Ovary (tissue), 9 donors: ENCODE data around the gene NFKBIE. TPM values are rescaled to one million over a fixed set of nuclear protein-coding genes. Genes with fewer than 3 reads are reported as not detected.

Source experiments
- DNase-seq, 5 donors: peaks; one replicate each; pipeline ENCODE4 v3.0.0-alpha.2; 2019 to 2020
- H3K27ac ChIP-seq, 2 donors: fragments of 200-600 bp; one replicate each; pipeline versions ENCODE4 v1.5.1 to v1.8.0; 2019 to 2022
- H3K27me3 ChIP-seq: fragments of 200-600 bp; one replicate; pipeline ENCODE4 v1.8.0; 2022
- H3K36me3 ChIP-seq: fragments of 200-600 bp; sonication (generic); one replicate; pipeline ENCODE4 v1.5.1; 2019
- H3K4me1 ChIP-seq: one replicate; pipeline ENCODE4 v1.8.1; 2013; ENCODE audit warnings: mild to moderate bottlenecking, moderate library complexity; ENCODE audit not compliant: insufficient read depth
- H3K4me3 ChIP-seq: fragments of 200-600 bp; sonication (generic); one replicate; pipeline ENCODE4 v1.5.1; 2017
- H3K9me3 ChIP-seq, 2 donors: fragments of 200-600 bp in 1 of 2; sonication (generic) in 1 of 2; one replicate each; pipeline versions ENCODE4 v1.5.1 to v1.8.1; 2013 to 2019; ENCODE audit warnings: mild to moderate bottlenecking in 1 of 2, moderate library complexity in 1 of 2
- EP300 ChIP-seq: sonication (generic); formaldehyde crosslinking; IDR thresholded peaks from one replicate; pipeline ENCODE4 v1.6.1; 2017; ENCODE audit warnings: antibody characterized with exemption
- POLR2A ChIP-seq: fragments of 450-650 bp; IDR thresholded peaks from one replicate; pipeline ENCODE4 v1.6.1; 2017; ENCODE audit warnings: antibody characterized with exemption, mild to moderate bottlenecking, moderate library complexity
- WGBS, 3 donors: extraction: QIAGEN DNeasy Blood & Tissue Kit in 1 of 3; methylation state at CpG; one replicate each; pipeline versions ENCODE4 v1.1.5 to v1.1.7; 2013 to 2017; 5-methylcytosine and 5-hydroxymethylcytosine counted together
- intact Hi-C, 4 donors: fragments of 100-400 bp; cut with DNase I; formaldehyde crosslinking; loops; one replicate each; pipeline versions ENCODE4 v1.11.0 to v1.15.1; 2022 to 2023
- polyA plus RNA-seq, 2 donors: library from polyadenylated mRNA; stranded (reverse); fragments of 200-250 nt in 1 of 2; fragments of 350-450 nt in 1 of 2; fragmentation: Illumina TruSeq in 1 of 2; extraction: RNeasy Lipid Tissue Mini Kit (QIAGEN cat#74804) in 1 of 2; gene quantifications; one replicate each; pipeline ENCODE4 v1.2.3, GENCODE V29; 2013 to 2014
- total RNA-seq, 7 donors: library from RNA; depleted of rRNA in 2 of 7; stranded (reverse); fragments of >200 nt in 2 of 7; fragmentation: NEBNext Ultra II Directional in 3 of 7; extraction: Animal tissue kit (Norgen Biotek cat#: 25700) in 3 of 7; gene quantifications; one replicate each; pipeline versions ENCODE4 v1.1.0 to v1.2.4, GENCODE V29; 2016 to 2023
- TF ChIP-seq, protein P1 (sequence below), 3 donors: fragments of 450-650 bp in 2 of 3; fragments of 200-600 bp in 1 of 3; IDR thresholded peaks; one replicate each; pipeline versions ENCODE4 v1.5.1 to v1.8.0; 2016 to 2022; ENCODE audit warnings: antibody characterized with exemption in 3 of 3, mild to moderate bottlenecking in 1 of 3
- donor health status: DM: no; HTN: no; CAD: no; lungs with moderate emphysema.
- donor health status: DM: no; HTN: no; CAD: no.
- donor health status: Bipolar disorder and iron deficiency.
- donor health status: DM: yes; HTN: yes; CAD: no.
- donor health status: DM: no; HTN: no; CAD: no.
- donor health status: DM: yes; HTN: yes; CAD: no.

The NFKBIE gene
- total and polyA plus RNA-seq, 9 donors, result 2.7 to 93.6 (median 4.9) TPM

DNA sequence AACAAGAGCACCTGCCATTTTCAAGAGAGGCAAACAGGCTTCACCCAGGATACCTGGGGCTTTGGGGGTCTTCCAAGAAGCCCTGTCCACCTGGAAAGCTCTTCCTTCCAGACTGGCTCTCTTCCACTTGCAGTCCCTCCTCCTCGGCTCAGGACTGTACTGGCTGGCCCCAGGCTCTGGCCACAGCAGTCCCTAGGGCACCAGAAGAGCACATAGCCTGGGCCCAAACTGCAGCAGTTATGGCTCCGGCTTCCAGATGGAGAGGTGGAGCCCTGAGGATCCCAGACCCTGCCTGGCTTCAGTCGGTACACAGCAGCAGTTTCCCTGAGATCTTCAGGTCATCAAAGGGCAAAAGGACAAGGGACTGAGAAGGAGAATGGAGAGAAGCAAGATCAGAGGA, 6.4 kb downstream of the NFKBIE start:
- H3K9me3 ChIP-seq, result no peaks in the 10 kb centered on the region
- no peaks in the 10 kb centered on the region for H3K36me3 ChIP-seq
- peak in 1 of 5 donors; percentile 31 for DNase-seq
- peaks cover 6% of the 10 kb centered on the region for H3K4me1 ChIP-seq
- no peak for TF ChIP-seq EP300
- TF ChIP-seq, protein P1, sequence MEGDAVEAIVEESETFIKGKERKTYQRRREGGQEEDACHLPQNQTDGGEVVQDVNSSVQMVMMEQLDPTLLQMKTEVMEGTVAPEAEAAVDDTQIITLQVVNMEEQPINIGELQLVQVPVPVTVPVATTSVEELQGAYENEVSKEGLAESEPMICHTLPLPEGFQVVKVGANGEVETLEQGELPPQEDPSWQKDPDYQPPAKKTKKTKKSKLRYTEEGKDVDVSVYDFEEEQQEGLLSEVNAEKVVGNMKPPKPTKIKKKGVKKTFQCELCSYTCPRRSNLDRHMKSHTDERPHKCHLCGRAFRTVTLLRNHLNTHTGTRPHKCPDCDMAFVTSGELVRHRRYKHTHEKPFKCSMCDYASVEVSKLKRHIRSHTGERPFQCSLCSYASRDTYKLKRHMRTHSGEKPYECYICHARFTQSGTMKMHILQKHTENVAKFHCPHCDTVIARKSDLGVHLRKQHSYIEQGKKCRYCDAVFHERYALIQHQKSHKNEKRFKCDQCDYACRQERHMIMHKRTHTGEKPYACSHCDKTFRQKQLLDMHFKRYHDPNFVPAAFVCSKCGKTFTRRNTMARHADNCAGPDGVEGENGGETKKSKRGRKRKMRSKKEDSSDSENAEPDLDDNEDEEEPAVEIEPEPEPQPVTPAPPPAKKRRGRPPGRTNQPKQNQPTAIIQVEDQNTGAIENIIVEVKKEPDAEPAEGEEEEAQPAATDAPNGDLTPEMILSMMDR (IDR thresholded peaks at IDR 0.05), result no peak
- TF ChIP-seq POLR2A, result no peak
- H3K27me3 ChIP-seq, result no peaks in the 10 kb centered on the region
- H3K27ac ChIP-seq, result no peak overlapping the region
- no peak overlapping the region for H3K4me3 ChIP-seq
- intact Hi-C loops, result no loop called here
- WGBS, 3 donors, result 88 to 89% (median 89%) methylated on average over 3 of the region's 3 CpGs

DNA sequence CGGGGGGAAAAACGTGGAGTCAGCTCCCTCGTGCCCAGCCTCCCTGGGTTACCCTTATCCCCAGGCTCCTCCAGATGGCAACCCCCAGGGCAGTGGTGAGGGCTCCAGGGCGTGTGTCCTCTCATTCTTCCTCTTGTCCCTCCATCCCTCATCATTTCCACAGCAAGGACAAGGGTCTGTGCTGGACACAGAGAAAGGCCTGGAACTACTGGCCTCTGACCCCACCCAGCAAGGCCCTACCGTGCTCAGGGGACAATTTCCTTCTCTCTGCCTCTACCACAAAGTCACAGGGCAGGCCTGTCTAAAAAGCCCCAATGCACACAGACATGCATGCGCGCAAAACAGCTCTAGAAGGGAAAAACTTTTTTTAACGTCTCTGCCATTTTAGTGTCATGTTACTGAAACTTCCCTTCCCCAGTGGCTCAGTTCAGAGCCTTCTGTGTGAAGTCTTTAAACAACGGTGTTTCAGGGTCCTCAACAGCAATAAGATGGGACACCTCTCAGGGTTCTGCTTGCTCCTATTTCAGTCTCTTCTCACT, 7.0 kb downstream of the NFKBIE start:
- intact Hi-C loops, result no loop called here
- no peaks in the 10 kb centered on the region for H3K27me3 ChIP-seq
- no peak overlapping the region for H3K27ac ChIP-seq
- H3K36me3 ChIP-seq, result no peaks in the 10 kb centered on the region
- H3K4me3 ChIP-seq, result no peak overlapping the region
- peak in 1 of 5 donors; percentile 41 for DNase-seq
- 74 to 87% (median 79%) methylated on average over 9 of the region's 9 CpGs for WGBS, 3 donors
- H3K9me3 ChIP-seq, result no peaks in the 10 kb centered on the region
- H3K4me1 ChIP-seq, result peaks cover 5% of the 10 kb centered on the region
- TF ChIP-seq, protein P1 (IDR thresholded peaks at IDR 0.05), result no peak
- TF ChIP-seq EP300 (no peak), POLR2A (no peak)

DNA sequence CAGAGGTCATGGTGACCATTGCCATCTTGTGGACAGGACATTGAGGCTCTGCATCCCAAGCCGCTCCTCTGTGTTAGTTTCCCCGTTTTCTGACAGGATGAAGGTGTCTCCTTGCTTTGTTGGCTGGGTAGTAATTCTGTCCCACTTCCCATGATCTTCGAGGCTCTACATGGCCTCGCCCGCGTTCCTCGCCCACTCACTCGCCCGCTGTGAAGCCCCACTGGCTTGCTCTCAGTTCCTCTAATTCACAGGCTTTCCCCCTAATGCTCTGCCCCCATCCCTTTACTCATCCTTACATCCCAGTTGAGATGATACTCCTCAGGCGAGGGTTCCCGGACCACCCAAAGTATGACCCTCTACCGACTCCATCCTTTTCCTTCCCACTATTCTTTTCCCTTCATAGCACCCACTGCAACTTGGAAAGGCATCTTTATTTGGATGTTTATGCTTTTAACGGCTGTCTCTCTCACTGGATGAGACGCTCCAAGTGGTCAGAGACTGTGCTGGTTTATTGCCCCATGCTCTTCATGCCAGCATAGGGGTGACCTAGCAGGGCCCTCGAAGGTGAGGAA, 7.5 kb downstream of the NFKBIE start:
- peaks cover 5% of the 10 kb centered on the region for H3K4me1 ChIP-seq
- no peaks in the 10 kb centered on the region for H3K36me3 ChIP-seq
- intact Hi-C loops, result no loop called here
- H3K4me3 ChIP-seq, result peak overlapping the region; percentile 74
- no peaks in the 10 kb centered on the region for H3K27me3 ChIP-seq
- no peak for DNase-seq
- no peak for TF ChIP-seq POLR2A
- TF ChIP-seq, protein P1 (IDR thresholded peaks at IDR 0.05), result peak in 1 of 3 donors; percentile 4
- peak overlapping the region; percentile 94 to 95 for H3K27ac ChIP-seq
- H3K9me3 ChIP-seq, result no peaks in the 10 kb centered on the region
- 16 to 21% (median 20%) methylated on average over 15 of the region's 15 CpGs for WGBS, 3 donors

DNA sequence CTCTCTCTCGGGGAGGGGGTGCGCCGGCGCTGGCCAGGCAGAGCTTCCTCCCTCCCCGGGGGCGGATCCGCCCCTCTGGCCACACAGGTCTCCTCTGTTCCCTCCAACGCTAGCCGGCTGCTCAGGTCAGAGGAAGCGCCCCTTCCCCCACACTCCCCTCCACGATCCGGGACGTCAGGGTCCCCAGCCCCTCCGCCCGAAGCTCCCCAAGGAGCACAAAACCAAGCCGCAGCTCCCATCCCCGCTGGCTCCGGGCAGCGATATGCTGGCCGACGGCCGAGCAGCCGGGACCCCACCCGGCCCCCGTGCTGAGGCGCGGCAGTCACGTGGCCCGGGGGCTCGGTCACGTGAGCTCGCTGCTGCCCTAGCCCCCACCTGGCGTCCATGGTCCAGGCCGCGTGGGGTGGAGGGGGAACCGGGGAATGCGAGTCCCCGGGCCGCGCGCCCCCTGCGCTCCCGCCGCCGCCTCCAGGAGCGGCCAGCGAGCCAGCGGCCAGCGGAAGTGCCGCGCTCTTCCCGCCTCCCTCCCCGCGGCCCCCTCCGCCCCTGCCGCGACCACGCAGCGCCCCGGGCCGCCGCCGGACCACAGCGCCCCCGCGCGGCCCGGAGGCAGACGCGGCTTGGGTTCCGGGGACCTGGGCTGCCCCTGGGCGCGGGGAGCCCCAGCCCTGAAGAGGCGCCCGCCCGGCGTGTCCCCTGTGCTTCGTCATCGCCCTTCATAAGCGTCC, 8.2 kb downstream of the NFKBIE start, which contains the start of gene SLC35B2:
TSS of gene SLC35B2 (minus strand) at position 504 of the 728 bp plus-strand sequence. CDS start at position 386, 118 bp downstream.
- intact Hi-C loops, result no loop called here
- peak; percentile 79 to 89 (median 87) for DNase-seq
- peak within 1 kb of the TSS; percentile 74 for H3K4me3 ChIP-seq
- no peaks in the 10 kb centered on the region for H3K27me3 ChIP-seq
- no peaks in the 10 kb centered on the region for H3K36me3 ChIP-seq
- TF ChIP-seq, protein P1 (IDR thresholded peaks at IDR 0.05), result peak; percentile 28 to 94 (median 93)
- TF ChIP-seq EP300 (no peak), POLR2A (peak; percentile 66)
- peaks cover 5% of the 10 kb centered on the region for H3K4me1 ChIP-seq
- H3K9me3 ChIP-seq, result no peaks in the 10 kb centered on the region
- H3K27ac ChIP-seq, result peak within 1 kb of the TSS; percentile 94 to 95
- WGBS, 3 donors, result 0 to 1% (median 0%) methylated on average over 21 to 80 of the region's 80 CpGs
